ENCODE data around the gene DGKZ. TPM values are rescaled to one million over a fixed set of nuclear protein-coding genes. Genes with fewer than 3 reads are reported as not detected.

Gene DGKZ
- total RNA-seq, 1 experiment from 2014 or later = 68.9 TPM

DNA sequence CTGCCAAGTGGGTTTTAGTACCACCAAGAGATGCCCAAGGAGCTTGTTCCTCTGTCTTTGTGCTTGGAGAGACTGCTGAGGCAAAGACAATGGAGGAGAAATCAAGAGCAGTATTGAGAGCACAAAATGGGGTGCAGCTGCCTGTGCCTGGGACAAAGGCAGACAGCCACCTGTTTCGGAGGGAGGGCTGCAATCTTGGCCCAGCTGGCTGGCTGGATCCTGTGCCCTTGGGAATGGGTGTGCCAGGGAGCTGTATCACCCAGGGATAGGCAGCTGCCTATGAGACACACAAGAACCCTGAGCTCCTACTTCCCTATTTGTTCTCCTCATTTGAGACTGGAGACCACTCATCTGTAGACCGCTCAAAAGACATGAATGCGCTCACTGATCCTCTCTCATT is 67.6 kb downstream of the DGKZ start:
- no peak overlapping the region for H4K91ac ChIP-seq (ENCODE audit: insufficient read length, low read depth, low read length)

More for the DNA sequence above, 67.6 kb downstream of the DGKZ start:
- no peaks in the 10 kb centered on the region for H3K23me2 ChIP-seq (ENCODE audit: insufficient read length, low read depth, low read length, poor library complexity, severe bottlenecking)
- no peaks in the 10 kb centered on the region for H4K20me1 ChIP-seq (ENCODE audit: control insufficient read depth, insufficient read depth, insufficient read length)
- H3T11ph ChIP-seq (ENCODE audit: low read length) = no peak overlapping the region
- H3K18ac ChIP-seq (ENCODE audit: insufficient read length, low read depth, low read length) = no peak overlapping the region
- H3K27ac Mint-ChIP-seq = peak overlapping the region in 1 of 3 experiments; percentile 65; a peak in 2 of 7 replicates
- no peaks in the 10 kb centered on the region for H3K9me3 ChIP-seq (ENCODE audit: control insufficient read depth, low read depth, low read length)
- H3K79me2 ChIP-seq (ENCODE audit: insufficient read depth, low read length) = no peaks in the 10 kb centered on the region
- no peak overlapping the region for H2BK15ac ChIP-seq (ENCODE audit: low read depth, low read length)
- H2BK20ac ChIP-seq (ENCODE audit: low read depth, low read length, poor library complexity, severe bottlenecking) = no peak overlapping the region
- H3K27me3 ChIP-seq (ENCODE audit: insufficient read depth, low read length) = no peaks in the 10 kb centered on the region
- no peak overlapping the region for H3K56ac ChIP-seq (ENCODE audit: insufficient read length, low read depth, low read length)
- H3K9ac ChIP-seq (ENCODE audit: extremely low read depth, insufficient read length, low read length) = no peak overlapping the region
- no peak overlapping the region for H4K8ac ChIP-seq (replicated peaks; ENCODE audit: insufficient read length, low read depth, low read length)
- H2BK12ac ChIP-seq (ENCODE audit: insufficient read length, low read depth, low read length) = no peak overlapping the region
- H3K14ac ChIP-seq (ENCODE audit: insufficient read depth, low read length) = no peak overlapping the region
- H2BK5ac ChIP-seq (ENCODE audit: insufficient read length, low read length) = no peak overlapping the region
- peaks cover 12 to 42% (median 21%) of the 10 kb centered on the region in 3 experiments for H3K36me3 Mint-ChIP-seq (ENCODE audit: insufficient read depth in 1 of 3, low read depth in 3 of 3)
- H3K79me1 ChIP-seq (ENCODE audit: insufficient read depth, low read depth, low read length, poor library complexity, severe bottlenecking) = no peaks in the 10 kb centered on the region
- no peak overlapping the region for H3K4ac ChIP-seq (ENCODE audit: low read depth, low read length)
- no peak overlapping the region for H3K4me2 ChIP-seq (ENCODE audit: insufficient read depth, insufficient read length, low read length)
- no peaks in the 10 kb centered on the region for H3K4me1 ChIP-seq (ENCODE audit: insufficient read depth, low read length)
- H3K4me1 Mint-ChIP-seq = peaks cover 10 to 37% of the 10 kb centered on the region in 2 experiments
- no peak for DNase-seq
- no peaks in the 10 kb centered on the region for H3K9me3 Mint-ChIP-seq
- no peak overlapping the region for H2AFZ ChIP-seq (ENCODE audit: low read length)
- H2AK5ac ChIP-seq (ENCODE audit: insufficient read length, low read length) = no peak overlapping the region
- H3K27ac ChIP-seq (ENCODE audit: insufficient read length, low read depth, low read length) = no peak overlapping the region
- no peak overlapping the region for H4K5ac ChIP-seq (ENCODE audit: insufficient read length, low read depth, low read length)
- H3K27me3 Mint-ChIP-seq (ENCODE audit: low read depth) = no peaks in the 10 kb centered on the region
- H2BK120ac ChIP-seq (ENCODE audit: low read depth, low read length, poor library complexity, severe bottlenecking) = no peak overlapping the region
- H3K4me3 Mint-ChIP-seq = no peak overlapping the region
- no CpG with 5 or more reads among the region's 3 CpGs for WGBS (ENCODE audit: extremely low coverage, insufficient read length, low lambda C conversion rate)
- H3K23ac ChIP-seq (ENCODE audit: insufficient read length, low read depth, low read length) = no peak overlapping the region
- TF ChIP-seq, protein P1, sequence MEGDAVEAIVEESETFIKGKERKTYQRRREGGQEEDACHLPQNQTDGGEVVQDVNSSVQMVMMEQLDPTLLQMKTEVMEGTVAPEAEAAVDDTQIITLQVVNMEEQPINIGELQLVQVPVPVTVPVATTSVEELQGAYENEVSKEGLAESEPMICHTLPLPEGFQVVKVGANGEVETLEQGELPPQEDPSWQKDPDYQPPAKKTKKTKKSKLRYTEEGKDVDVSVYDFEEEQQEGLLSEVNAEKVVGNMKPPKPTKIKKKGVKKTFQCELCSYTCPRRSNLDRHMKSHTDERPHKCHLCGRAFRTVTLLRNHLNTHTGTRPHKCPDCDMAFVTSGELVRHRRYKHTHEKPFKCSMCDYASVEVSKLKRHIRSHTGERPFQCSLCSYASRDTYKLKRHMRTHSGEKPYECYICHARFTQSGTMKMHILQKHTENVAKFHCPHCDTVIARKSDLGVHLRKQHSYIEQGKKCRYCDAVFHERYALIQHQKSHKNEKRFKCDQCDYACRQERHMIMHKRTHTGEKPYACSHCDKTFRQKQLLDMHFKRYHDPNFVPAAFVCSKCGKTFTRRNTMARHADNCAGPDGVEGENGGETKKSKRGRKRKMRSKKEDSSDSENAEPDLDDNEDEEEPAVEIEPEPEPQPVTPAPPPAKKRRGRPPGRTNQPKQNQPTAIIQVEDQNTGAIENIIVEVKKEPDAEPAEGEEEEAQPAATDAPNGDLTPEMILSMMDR (conservative IDR thresholded peaks at IDR 0.05) = no peak
